Superior temporal gyrus (tissue), 1 donor: ENCODE results near the gene POLR1G.
"Not testable (repeated sequence)": the region's sequence is repeated elsewhere in the genome, so short reads cannot be mapped to it uniquely, and the experiment has no call there.

Experiments
- DNase-seq: peaks from one replicate; pipeline ENCODE4 v3.0.0-alpha.2; 2016; ENCODE audit errors: extremely low spot score

The POLR1G gene

DNA sequence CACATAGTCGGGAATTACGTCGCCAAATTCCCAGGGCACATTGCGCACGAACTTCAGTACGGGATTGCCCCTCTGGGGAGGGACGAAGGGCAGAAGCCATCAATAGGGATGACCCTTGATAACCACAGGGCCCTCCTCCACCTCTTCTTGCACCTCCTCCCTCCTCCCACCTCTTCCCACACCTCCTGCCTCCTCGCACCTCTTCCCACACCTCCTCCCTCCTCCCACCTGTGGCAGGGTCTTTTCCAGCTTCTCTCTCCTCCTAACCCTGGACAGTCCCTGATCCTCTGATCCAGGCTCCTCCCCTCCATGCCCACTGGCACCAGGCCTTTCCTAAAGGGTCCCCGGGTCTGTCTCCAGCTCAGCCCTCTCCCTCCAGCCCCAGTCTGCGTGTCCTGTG is 13.9 kb downstream of the POLR1G start:
- DNase-seq = no peak

DNA sequence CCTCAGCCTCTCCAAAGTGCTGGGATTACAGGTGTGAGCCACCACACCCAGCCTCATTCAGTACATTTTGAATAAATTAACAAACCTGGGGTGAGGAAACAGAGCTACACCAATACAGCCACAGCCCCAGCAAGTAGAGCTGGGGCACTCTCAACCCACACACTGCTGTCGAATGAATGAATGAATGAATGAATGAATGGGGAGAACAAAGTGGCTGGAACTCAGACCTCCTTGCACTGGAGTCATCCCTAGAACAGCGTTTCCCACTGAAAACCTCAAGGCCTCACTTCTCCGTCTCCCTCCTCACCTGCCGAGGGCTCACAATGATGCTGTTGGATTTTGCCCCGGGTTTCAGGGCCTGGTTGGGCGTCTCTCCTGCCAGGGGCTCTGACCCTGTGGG is 14.4 kb downstream of the POLR1G start:
- no peak for DNase-seq

DNA sequence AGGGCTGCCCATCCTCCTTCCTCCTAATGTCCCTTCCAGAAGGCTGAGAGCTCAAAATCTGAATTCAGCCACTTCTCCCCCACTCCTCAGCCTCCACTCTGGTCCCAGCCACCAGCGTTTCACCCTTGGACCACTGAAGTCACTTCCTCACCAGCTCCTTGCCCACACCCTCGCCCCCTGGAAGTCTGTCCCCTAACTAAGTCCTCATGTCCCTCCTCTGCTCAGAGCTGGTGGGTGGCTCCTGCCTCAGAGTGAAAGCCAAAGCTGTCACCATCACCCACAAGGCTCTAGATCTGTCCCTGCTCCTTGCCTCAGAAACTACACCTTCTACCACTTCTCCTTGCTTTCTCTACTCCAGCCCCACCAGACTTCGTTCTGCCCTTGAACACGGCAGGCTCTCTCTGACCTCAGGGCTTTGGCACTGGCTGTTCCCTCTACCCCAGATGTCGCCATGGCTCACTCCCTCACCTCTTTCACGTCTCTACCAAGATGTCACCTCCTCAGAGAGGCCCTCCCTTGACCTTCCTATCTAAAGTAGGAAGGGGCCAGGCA is 15.6 kb downstream of the POLR1G start:
- DNase-seq = no peak

DNA sequence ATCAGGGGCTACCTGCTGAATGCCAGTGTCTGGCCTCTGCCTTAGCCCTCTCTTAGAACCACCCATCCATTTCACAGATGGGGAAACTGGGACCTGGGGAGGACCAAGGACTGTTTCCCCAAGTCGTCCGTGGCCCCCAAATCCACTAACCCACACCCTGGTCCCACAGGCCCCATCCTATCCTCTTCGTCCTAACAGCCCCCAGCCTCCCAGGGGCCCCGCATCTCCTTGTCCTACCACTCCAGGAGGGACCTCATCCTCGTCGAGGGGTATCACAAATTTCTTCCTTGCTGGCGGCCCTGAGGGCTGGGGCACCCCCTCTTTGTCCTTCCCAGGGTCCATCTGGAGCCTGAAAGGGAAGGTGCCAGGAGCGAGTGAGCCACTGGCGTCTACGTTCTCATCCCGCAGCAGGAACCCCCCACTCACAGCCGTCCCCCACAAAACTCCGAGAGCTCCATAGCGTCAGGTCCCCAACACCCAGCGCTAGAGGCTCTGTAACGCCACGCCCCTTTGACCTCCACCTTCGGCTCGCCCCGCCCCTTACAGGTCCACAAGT is 16.7 kb downstream of the POLR1G start:
- DNase-seq = no peak

DNA sequence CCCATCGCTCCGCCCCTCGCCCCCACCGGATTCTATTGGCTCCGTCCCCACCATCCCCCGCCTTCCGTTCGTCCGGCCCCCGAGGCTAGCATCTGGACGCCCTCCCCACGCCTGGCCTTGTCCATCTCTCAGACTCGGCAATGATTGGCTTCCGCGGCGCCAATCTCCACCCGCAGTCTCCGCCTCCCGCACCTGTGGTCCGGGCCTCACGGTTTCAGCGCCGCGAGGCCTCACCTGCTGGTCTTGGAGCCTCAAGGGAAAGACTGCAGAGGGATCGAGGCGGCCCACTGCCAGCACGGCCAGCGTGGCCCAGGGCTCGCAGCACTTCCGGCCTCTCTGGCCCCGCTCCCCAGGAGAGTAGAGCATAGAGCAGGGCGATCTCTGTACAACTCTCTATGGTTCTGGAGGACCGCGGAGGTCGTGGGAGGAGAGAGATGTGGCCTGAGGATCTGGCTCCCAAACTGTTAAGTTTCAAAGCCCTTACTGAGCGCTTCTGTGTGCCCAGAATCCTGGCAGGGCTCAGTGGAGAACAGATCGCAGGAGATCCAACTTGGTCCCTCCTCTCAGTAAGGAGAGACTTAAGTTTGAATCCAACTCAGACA is 17.2 kb downstream of the POLR1G start, which contains the start of gene ERCC1:
Gene ERCC1, minus strand, starts transcription at position 329 of the 602 bp plus-strand sequence. CDS start 543 bp downstream, outside the sequence.
- DNase-seq = peak; percentile 85

DNA sequence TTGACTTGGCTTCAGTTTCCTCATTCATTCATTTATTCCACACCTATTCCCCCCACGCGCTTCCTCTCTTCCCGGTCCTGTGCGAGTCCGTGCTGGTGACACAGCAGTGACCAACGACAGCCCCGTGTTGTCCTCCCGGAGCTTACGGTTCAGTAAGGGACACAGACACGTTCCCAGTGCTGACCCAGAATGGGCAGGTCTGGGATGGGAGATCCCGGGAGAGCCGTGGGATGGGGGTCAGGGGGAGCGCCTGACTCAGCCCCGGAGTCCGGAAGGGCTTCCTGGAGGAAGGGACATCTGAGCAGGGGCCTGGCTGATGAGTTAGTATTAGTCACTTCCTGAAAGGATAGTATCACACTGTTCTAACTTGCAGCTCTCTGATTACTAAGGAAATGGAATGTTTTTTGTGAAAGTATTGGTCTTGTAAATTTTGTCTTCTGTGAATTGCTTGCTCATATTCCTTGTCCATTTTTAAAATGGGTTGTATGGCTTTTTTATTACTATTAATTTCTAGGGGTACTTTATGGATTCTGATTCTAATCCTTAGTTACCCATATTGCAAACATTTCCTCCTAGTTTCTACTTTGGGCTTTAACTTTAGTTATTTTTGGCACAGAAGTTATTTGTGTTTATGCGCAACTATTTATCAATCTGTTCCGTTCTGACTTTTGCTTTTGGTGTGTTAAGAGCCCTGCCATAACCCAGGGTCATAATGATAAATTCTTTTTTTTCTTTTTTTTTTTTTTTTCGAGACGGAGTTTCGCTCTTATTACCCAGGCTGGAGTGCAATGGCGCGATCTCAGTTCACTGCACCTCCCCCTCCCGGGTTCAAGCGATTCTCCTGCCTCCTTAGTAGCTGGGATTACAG is 18.0 kb downstream of the POLR1G start:
- DNase-seq = no peak

DNA sequence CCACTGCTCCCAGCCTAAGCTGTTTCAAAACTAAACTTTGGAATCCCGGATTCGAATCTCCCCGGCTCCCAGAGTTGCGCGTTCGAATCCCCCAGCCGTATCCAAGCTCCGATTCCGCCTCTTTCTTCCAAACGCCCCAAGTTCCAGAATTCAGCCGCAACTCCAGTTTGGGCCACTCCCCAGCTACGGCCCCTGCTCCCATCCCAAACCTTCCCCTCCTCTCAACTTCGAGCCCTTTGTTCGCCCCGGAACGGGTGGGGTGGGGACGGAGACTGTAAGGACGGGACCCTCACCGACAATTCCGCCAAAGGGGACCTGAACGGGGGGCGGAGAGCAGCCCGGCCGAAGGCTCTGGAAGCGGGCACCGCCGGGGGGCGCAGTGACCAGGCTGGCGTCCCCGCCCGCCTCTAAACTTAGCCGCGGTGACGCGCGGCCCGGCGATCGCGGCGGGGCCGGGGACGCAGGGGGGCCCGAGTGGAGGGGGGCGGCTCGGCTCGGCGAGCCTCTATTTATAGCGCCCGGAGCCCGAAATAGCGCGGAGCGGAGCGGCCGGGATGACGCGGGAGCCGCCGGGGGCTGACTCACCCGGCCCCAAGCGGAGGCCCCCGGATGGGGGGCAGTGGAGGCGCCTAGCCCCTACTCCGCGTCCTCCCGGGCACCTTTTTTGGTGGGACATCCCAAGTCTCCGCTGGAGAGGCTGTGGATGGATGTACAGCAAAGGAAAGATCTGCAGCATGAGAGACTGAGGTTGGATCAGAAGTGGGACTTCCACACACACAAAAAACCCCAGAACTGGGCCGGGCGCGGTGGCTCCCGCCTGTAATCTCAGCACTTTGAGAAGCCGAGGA is 22.2 kb downstream of the POLR1G start:
- no peak for DNase-seq

DNA sequence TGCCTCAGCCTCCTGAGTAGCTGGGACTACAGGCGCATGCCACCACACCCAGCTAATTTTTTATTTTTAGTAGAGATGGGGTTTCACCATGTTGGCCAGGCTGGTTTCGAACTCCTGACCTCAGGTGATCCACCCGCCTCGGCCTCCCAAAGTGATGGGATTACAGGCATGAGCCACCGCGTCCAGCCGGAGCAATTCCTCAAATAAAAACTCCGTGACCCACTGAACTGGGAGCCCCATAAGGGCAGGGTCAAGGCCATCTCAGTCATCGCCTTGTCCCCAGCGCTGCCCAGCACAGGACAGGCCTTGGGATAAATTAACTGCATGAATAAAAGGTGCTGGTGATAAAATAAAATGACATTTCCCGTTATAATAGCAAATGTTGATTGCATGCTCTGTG is 23.5 kb downstream of the POLR1G start:
- not testable (repeated sequence) for DNase-seq

DNA sequence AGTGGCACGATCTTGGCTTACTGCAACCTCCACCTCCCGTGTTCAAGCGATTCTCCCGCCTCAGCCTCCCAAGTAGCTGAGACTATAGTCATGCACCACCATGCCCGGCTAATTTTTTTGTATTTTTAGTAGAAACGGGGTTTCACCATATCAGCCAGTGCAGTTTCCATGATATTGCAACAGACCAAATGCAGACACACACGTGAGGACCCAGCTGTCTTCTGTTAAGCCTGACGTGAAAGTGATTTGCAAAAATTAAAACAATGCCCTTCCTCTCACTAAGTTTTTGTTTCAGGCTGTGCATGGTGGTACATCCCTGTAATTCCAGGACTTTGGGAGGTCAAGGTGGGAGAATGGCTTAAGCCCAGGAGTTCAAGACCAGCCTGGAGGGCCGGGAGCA is 24.6 kb downstream of the POLR1G start:
- not testable (repeated sequence) for DNase-seq

DNA sequence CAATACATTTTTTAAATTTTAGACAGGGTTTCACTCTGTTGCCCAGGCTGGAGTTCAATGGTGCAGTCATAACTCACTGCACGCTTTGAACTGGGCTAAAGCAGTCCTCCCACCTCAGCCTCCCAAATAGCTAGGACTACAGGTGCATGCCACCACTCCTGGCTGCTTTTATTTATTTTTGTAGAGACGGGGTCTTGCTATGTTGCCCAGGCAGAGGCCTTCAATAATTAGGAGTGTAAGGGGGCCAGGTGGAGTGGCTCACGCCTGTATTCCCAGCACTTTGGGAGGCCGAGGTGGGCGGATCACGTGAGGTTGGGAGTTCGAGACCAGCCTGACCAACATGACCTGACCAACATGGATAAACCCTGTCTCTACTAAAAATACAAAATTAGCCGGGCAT is 26.1 kb downstream of the POLR1G start:
- not testable (repeated sequence) for DNase-seq

DNA sequence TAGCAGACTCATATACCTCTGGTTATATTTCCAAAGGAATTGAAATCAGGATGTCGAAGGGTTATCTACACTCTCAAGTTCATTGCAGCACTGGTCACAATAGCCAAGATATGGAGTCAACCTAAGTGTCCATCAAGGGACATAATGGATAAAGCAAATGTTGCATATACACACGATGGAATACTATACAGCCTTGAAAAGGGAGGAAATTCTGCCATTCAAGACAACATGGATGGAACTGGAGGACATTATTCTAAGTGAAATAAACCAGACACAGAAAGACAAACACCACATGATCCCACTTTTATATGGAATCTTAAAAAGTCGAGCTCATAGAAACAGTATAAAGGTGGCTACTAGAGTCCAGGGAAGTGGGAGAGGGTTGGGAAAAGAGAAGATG is 30.9 kb downstream of the POLR1G start:
- DNase-seq = no peak

DNA sequence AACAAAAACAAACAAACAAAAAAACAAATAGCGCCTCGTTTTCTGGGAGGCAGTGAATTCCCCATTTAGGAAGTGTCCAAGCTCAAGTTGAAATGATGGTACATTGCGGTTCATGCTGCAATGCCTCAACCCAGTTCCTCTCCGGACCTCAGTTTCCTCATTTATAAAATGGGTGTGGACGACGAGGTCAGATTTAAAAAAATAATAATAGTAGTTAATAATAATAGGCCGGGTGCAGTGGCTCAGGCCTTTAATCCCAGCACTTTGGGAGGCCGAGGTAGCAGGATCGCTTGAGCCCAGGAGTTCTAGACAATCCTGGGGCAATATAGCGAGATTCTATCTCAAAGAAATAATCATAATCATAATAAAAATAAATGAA is 32.7 kb downstream of the POLR1G start:
- no peak for DNase-seq

DNA sequence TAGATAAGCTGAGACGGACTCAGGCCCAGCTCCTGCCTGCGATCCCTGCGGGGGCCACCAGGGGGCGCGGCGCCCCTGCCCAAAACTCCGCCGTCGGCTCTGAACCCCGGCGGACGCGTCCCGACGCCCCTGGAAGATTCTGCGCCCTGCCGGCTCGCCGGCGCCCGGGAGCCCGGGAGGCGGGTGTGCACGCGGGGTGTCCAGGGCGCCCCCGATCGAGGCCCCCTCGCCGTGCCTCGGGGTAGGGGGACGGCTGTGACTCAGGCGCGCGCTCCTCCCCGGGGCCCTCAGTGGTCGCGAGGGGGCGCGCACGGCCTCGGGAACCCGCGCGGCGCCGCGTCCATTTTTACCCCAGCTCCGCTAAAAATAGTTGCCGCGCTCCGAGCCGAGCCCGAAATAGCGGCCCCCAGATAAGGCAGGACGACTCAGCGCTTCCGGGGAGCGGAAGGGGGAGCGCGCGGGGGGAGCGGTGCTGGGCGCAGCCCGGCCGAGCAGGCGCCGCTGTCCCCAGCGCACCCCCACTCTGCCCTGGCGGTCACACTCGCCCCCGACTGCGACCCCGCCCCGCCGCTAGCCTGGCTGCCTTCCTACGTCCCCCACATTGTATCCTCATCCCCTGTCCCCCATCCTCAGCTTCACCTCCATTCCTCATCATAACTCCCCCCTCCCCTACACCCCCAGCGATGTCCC is 33.3 kb downstream of the POLR1G start:
- peak; percentile 81 for DNase-seq

DNA sequence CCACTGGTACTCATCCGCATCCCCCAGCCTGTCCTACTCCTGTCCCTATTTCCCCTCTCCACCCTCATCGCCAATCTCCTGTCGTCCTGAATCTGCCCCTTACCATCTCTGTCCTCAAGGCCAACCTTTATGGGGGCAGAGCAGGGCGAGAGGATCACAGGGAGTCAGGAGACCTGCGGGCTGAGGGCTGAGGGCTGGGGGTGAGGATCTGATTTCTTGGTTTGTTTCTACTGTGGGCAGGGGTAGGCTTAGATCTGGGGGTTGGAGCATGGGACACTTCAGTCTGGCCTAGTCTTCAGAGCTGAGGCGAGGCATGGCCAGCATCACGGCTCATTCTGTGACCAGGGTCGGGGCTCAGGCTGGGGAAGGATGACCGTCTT is 33.8 kb downstream of the POLR1G start:
- no peak for DNase-seq

DNA sequence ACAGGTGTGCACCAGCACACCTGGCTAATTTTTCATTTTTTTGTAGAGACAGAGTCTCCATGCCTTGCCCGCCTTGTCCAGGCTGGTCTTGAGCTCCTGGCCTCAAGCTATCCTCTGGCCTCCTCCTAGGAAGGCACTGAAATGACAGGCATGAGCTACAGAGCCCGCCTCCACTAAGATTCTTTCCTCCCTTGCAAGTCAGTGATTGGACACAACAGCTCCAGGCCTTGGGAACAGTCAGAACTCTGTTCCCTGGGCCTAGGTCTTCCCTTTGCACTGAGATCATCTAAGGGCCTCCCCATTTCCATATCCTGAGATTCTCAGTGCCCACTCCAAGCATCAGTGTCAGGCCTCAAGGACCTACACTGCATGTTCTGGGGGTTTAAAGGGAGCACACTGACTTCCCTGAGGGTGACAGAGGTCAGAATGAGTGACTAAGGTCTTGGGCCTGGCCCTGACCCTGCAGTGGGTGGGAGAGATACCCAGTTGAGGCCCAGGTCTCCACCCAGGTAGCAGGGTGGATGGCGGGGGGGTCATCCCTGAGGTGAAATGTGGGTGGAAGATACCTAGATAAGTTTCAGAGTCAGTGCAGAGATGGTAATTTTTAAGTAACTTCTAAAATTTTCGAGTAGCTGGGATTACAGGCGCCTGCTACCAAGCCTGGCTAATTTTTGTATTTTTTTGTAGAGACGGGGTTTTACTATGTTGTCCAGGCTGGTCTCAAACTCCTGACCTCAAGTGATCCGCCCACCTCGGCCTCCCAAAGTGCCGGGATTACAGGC is 34.6 kb downstream of the POLR1G start:
- DNase-seq = no peak

DNA sequence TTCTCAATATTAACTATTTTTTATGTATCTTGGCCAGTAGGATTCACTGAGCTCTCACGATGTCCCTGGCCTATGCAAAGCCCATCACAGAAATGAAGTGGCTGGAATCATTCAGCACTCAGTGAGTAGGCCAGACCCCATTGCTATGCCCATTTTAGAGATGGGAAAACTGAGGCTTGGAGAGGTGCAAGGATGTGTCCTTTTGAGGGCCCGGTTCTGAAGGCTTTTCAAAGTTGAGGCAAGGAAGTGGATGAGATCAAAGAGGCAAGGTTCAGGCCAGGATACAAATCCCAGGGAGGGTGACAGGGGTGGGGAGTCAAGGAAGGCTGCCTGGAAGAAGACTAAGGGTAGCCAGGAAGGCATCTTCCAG is 35.9 kb downstream of the POLR1G start:
- DNase-seq = no peak

DNA sequence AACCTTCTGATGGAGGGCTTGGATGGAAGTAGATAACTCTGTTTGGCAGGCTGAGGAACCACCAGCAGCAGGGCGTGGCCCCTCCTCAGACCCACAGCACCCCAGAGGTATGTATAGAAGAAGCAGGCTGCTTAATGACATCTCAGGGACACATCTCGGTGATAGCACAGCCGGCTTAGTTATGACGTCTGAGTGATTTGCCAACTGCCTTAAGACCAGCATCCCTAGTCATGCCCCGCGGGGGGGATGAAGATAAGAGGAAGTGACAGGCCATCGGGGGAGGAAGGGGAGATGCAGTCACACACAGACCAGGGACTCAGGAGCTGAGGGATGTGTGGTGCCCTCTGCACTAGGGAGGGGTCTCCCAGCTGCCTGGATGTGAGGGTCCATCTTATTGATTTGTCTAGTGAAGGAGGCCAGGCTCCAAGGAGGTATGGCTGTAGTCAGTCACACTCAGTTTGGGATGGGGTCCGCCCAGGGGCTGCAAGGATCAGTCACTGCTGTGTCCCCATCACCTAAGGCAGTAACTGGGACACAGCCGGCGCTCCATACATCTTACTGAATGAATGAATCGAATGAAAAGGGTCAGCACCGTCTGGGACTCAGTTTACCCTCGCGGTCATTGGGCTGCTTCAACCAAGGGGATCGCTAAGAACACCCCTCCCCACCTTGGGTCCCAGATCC is 36.5 kb downstream of the POLR1G start:
- DNase-seq = no peak

DNA sequence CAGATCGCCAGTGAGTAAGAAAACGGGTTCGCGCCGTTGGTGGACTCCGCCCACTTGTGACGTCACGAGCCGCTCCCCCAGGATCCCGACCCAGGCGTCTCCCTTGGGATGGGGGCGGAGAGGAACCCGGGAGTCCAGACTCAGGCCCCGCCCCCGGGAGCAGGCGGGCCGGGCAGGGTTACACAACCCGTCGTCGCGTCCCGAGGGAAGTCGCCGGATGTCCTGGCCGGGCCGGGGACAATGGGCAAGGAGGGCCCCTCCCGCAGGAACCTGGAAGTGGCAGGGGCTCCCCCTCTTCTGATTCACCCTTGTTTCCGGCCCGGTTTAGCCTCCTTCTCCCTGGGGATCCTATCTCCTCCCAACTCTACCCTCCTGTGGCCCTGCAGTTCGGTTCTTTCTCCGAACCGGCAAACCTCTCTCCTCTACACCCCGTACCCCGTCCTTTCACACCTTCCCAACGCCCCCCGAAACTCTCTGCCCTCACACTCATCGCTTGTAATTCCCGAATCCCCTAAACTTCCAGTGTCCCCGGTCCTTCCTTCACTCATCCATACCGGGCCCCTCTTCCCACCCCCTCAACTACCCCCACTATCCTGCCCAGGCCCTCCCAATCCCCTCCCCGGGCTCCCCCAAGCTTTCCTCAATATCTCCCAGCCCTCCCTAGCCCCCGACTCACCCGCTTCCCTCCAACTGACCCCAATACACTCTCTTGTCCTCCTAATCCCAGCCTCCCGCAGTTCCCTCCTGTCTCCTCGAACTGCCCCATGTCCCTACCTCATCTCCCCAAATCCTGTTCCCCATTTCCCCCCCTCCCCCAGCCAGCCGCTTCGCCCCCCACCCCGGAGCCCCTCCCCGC is 37.2 kb downstream of the POLR1G start:
- DNase-seq = peak; percentile 64
